HEK293 (cell line): Measurements from ENCODE around the gene SERPINB6.
A peak's percentile ranks its signal among the peaks of the same experiment; 100 is the strongest.
"Not testable (repeated sequence)": the region's sequence is repeated elsewhere in the genome, so short reads cannot be mapped to it uniquely, and the experiment has no call there.

Experiments
- CTCF ChIA-PET: fragments of 350-600 bp; formaldehyde crosslinking; extraction: SDS; loops from one replicate; lab custom pipeline; 2021; ENCODE audit warnings: antibody characterized with exemption; lab: Yijun Ruan, JAX
- POLR2A ChIA-PET: fragments of 300-600 bp; formaldehyde crosslinking; extraction: SDS; loops from one replicate; lab custom pipeline; 2020; ENCODE audit warnings: antibody characterized with exemption, inconsistent platforms; lab: Yijun Ruan, JAX
- H3K27ac ChIP-seq: fragments of 200-500 bp; sonication (Bioruptor generic); 2 replicates; pipeline ENCODE4 v1.5.1; 2014; ENCODE audit warnings: low read depth, low read length, control low read depth, inconsistent platforms; ENCODE audit errors: extremely low read depth
- H3K36me3 ChIP-seq, 2 experiments: fragments of 200-500 bp in 1 of 2; sonication (Bioruptor generic) in 1 of 2; 1 replicate in 1 of 2; 2 replicates in 1 of 2; pipeline ENCODE4 v1.5.1; 2014 to 2017; ENCODE audit warnings: inconsistent platforms in 2 of 2, low read length in 2 of 2; ENCODE audit not compliant: control insufficient read depth in 2 of 2, insufficient read depth in 1 of 2
- H3K4me1 ChIP-seq: fragments of 200-500 bp; sonication (Bioruptor generic); 2 replicates; pipeline ENCODE4 v1.5.1; 2014; ENCODE audit warnings: mild to moderate bottlenecking, low read length, inconsistent platforms; ENCODE audit not compliant: control insufficient read depth, insufficient read depth
- H3K4me3 ChIP-seq: 2 replicates; pipeline ENCODE4 v1.5.1; 2011; ENCODE audit warnings: low read depth, mild to moderate bottlenecking, control low read depth, low read length, moderate library complexity
- H3K9me3 ChIP-seq: fragments of 200-500 bp; sonication (Bioruptor generic); 2 replicates; pipeline ENCODE4 v1.5.1; 2014; ENCODE audit warnings: low read depth, low read length, inconsistent platforms; ENCODE audit not compliant: control insufficient read depth, insufficient read depth
- KLF10 ChIP-seq: fragments of 450-650 bp; IDR thresholded peaks from 2 replicates; pipeline ENCODE4 v1.5.1; 2018; ENCODE audit warnings: missing biosample characterization, mild to moderate bottlenecking, missing genetic modification characterization
- MEIS1 ChIP-seq: sonication (generic); formaldehyde crosslinking; IDR thresholded peaks from 2 replicates; pipeline ENCODE4 v1.8.1; 2022; ENCODE audit warnings: missing genetic modification reagents, mild to moderate bottlenecking, borderline replicate concordance
- MZF1 ChIP-seq: fragments of 450-650 bp; formaldehyde crosslinking; IDR thresholded peaks from 2 replicates; pipeline ENCODE4 v1.5.1; 2017; ENCODE audit warnings: missing biosample characterization, missing genetic modification characterization, borderline replicate concordance
- TRIM28 ChIP-seq: IDR thresholded peaks from 2 replicates; pipeline ENCODE4 v1.6.1; 2011; ENCODE audit warnings: low read length, control low read depth, borderline replicate concordance
- TSHZ1 ChIP-seq: fragments of 450-650 bp; formaldehyde crosslinking; IDR thresholded peaks from 2 replicates; pipeline ENCODE4 v1.5.1; 2016; ENCODE audit warnings: missing biosample characterization, missing genetic modification characterization, borderline replicate concordance
- ZNF121 ChIP-seq: fragments of 450-650 bp; formaldehyde crosslinking; IDR thresholded peaks from 2 replicates; pipeline ENCODE4 v1.5.1; 2016; ENCODE audit warnings: missing biosample characterization, missing genetic modification characterization
- ZNF146 ChIP-seq: fragments of 450-650 bp; formaldehyde crosslinking; IDR thresholded peaks from 2 replicates; pipeline ENCODE4 v1.5.1; 2016; ENCODE audit warnings: missing biosample characterization, missing genetic modification characterization
- ZNF211 ChIP-seq: fragments of 450-650 bp; formaldehyde crosslinking; IDR thresholded peaks from 2 replicates; pipeline ENCODE4 v1.5.1; 2016; ENCODE audit warnings: low read depth, missing biosample characterization, missing genetic modification characterization
- ZNF341 ChIP-seq: fragments of 450-650 bp; formaldehyde crosslinking; IDR thresholded peaks from 2 replicates; pipeline ENCODE4; 2016; ENCODE audit warnings: low read depth, missing biosample characterization, missing genetic modification characterization
- ZNF354C ChIP-seq: fragments of 450-650 bp; formaldehyde crosslinking; IDR thresholded peaks from 2 replicates; pipeline ENCODE4 v1.5.1; 2016; ENCODE audit warnings: missing biosample characterization, missing genetic modification characterization, low read depth, borderline replicate concordance
- ZNF558 ChIP-seq: fragments of 450-650 bp; formaldehyde crosslinking; IDR thresholded peaks from 2 replicates; pipeline ENCODE4 v1.5.1; 2016; ENCODE audit warnings: missing biosample characterization, missing genetic modification characterization
- ZNF610 ChIP-seq: fragments of 450-650 bp; formaldehyde crosslinking; IDR thresholded peaks from 2 replicates; pipeline ENCODE4 v1.5.1; 2016; ENCODE audit warnings: missing biosample characterization, missing genetic modification characterization, borderline replicate concordance
- ZNF623 ChIP-seq: fragments of 450-650 bp; formaldehyde crosslinking; IDR thresholded peaks from 2 replicates; pipeline ENCODE4 v1.5.1; 2016; ENCODE audit warnings: missing biosample characterization, missing genetic modification characterization
- ZNF626 ChIP-seq: fragments of 450-650 bp; sonication (Bioruptor Pico); formaldehyde crosslinking; IDR thresholded peaks from 2 replicates; pipeline ENCODE4 v1.5.1; 2018; ENCODE audit warnings: missing biosample characterization, missing genetic modification characterization, inconsistent platforms
- ZNF776 ChIP-seq: fragments of 450-650 bp; formaldehyde crosslinking; IDR thresholded peaks from 2 replicates; pipeline ENCODE4 v1.5.0; 2017; ENCODE audit warnings: missing biosample characterization, missing genetic modification characterization, borderline replicate concordance
- ZSCAN5A ChIP-seq: fragments of 450-650 bp; formaldehyde crosslinking; IDR thresholded peaks from 2 replicates; pipeline ENCODE4 v1.5.1; 2016; ENCODE audit warnings: missing biosample characterization, missing genetic modification characterization
- TF ChIP-seq, protein P1 (sequence below): fragments of 450-650 bp; formaldehyde crosslinking; IDR thresholded peaks from 2 replicates; pipeline ENCODE4 v1.5.1; 2016; ENCODE audit warnings: missing biosample characterization, missing genetic modification characterization

The SERPINB6 gene

DNA sequence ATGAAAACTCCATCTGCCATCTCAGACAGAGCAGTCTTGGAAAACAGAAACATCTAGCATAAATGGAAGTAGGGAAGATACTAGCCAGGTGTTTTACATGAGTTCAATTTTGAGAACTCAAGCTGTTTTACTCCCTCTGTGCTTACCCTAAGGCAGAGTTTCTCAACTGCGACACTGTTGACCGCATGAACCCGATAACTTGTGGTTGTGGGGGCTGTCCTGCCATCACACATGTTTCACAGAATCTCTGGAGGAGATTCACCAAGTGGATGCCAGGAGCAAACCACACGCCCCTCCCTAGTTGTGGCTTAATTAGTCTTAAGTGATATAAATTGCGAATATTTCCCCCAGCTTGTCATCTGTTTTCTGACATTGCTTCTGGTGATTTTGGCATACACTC is 2.3 kb upstream of the SERPINB6 start:
- POLR2A ChIA-PET = no interaction called here
- TF ChIP-seq KLF10 (tag by site-specific recombination) = no peak
- TF ChIP-seq ZNF623 (tag by site-specific recombination) = no peak
- TF ChIP-seq ZNF341 = no peak
- no peak for TF ChIP-seq MZF1 (tag by site-specific recombination)
- no peak for TF ChIP-seq ZNF626 (tag by site-specific recombination)
- no peak for TF ChIP-seq ZNF354C (tag by site-specific recombination)
- no peak for TF ChIP-seq TRIM28
- TF ChIP-seq MEIS1 = no peak
- TF ChIP-seq TSHZ1 (tag by site-specific recombination) = no peak
- TF ChIP-seq ZNF776 = no peak
- TF ChIP-seq, protein P1, sequence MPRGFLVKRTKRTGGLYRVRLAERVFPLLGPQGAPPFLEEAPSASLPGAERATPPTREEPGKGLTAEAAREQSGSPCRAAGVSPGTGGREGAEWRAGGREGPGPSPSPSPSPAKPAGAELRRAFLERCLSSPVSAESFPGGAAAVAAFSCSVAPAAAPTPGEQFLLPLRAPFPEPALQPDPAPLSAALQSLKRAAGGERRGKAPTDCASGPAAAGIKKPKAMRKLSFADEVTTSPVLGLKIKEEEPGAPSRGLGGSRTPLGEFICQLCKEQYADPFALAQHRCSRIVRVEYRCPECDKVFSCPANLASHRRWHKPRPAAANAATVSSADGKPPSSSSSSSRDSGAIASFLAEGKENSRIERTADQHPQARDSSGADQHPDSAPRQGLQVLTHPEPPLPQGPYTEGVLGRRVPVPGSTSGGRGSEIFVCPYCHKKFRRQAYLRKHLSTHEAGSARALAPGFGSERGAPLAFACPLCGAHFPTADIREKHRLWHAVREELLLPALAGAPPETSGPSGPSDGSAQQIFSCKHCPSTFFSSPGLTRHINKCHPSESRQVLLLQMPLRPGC (tag by site-specific recombination) = no peak
- no peak for TF ChIP-seq ZNF211 (tag by site-specific recombination)
- no peak for TF ChIP-seq ZNF610 (tag by site-specific recombination)
- no peak for TF ChIP-seq ZNF558 (tag by site-specific recombination)
- no peak for TF ChIP-seq ZSCAN5A (tag by site-specific recombination)
- no peak overlapping the region for H3K27ac ChIP-seq
- H3K9me3 ChIP-seq = no peaks in the 10 kb centered on the region
- CTCF ChIA-PET = interaction anchor here (0.7 to 5.3 kb wide), 4 partner anchors 10 to 660 kb away, joined by 3 to 17 read pairs (median 8); no protein-coding TSS in a partner anchor
- no peaks in the 10 kb centered on the region for H3K36me3 ChIP-seq
- no peak overlapping the region for H3K4me3 ChIP-seq
- H3K4me1 ChIP-seq = peaks cover 6% of the 10 kb centered on the region

DNA sequence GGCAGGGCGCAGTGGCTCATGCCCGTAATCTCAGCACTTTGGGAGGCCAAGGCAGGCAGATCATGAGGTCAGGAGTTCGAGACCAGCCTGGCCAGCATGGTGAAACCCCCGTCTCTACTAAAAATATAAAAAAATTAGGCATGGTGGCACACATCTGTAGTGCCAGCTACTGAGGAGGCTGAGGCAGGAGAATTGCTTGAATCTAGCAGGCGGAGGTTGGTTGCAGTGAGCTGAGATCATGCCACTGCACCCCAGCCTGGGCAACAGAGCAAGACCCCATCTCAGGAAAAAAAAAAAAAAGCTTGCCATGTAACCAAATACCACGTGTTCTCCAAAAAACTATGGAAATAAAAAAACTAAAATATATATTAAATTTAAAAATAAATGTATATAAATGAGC is 1.8 kb upstream of the SERPINB6 start:
- 0 out of 2 replicates have a peak, but pooled peaks have one; percentile 51 for TF ChIP-seq ZNF121
- TF ChIP-seq, all 188 proteins: peak for 1; not testable (repeated sequence) for 187
- H3K9me3 ChIP-seq, H3K4me3 ChIP-seq, POLR2A ChIA-PET, H3K36me3 ChIP-seq, H3K27ac ChIP-seq, H3K4me1 ChIP-seq: not testable (repeated sequence)
- CTCF ChIA-PET = interaction anchor here (0.7 to 5.3 kb wide), 4 partner anchors 10 to 661 kb away, joined by 3 to 17 read pairs (median 8); no protein-coding TSS in a partner anchor

DNA sequence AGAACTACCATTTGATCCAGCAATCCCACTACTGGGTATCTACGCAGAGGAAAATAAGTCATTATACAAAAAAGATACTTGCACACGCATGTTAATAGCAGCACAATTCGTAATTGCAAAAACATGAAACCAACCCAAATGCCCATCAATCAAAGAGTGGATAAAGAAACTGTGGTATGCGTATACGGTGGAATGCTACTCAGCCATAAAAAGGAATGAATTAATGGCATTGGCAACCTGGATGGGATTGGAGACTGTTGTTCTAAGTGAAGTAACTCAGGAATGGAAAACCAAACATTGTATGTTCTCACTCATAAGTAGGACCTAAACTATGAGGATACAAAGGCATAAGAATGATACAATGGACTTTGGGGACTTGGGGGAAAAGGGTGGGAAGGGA is 1.3 kb upstream of the SERPINB6 start:
- not testable (repeated sequence) for H3K9me3 ChIP-seq, H3K4me1 ChIP-seq
- TF ChIP-seq ZNF146 (tag by site-specific recombination) = peak; percentile 95
- TF ChIP-seq, all 188 proteins: peak for 1; not testable (repeated sequence) for 187
- not testable (repeated sequence) for H3K27ac ChIP-seq, H3K36me3 ChIP-seq, H3K4me3 ChIP-seq
- ChIA-PET CTCF (interaction anchor here (1.6 to 5.3 kb wide), 2 partner anchors 8 to 13 kb away, joined by 5 to 17 read pairs; no protein-coding TSS in a partner anchor), POLR2A (interaction anchor here (0.6 to 2.0 kb wide), 6 partner anchors 8 to 146 kb away, joined by 3 to 25 read pairs (median 8); partner anchors contain the start of genes BPHL and SERPINB1)

GRCh38 chr6:2972219-2972487 is 786 bp upstream of the SERPINB6 start:
- peak overlapping the region; percentile 90 for H3K27ac ChIP-seq
- H3K9me3 ChIP-seq, H3K36me3 ChIP-seq, H3K4me3 ChIP-seq, H3K4me1 ChIP-seq: not testable (repeated sequence)
- ChIA-PET CTCF (interaction anchor here (0.5 to 1.6 kb wide), 4 partner anchors 8 to 154 kb away, joined by 3 to 5 read pairs (median 3); no protein-coding TSS in a partner anchor), POLR2A (interaction anchor here (0.6 to 2.0 kb wide), 7 partner anchors 8 to 259 kb away, joined by 3 to 25 read pairs (median 8); partner anchors contain the start of genes BPHL and SERPINB1)
